Measurements from ENCODE around the gene ATP9B.

DNA sequence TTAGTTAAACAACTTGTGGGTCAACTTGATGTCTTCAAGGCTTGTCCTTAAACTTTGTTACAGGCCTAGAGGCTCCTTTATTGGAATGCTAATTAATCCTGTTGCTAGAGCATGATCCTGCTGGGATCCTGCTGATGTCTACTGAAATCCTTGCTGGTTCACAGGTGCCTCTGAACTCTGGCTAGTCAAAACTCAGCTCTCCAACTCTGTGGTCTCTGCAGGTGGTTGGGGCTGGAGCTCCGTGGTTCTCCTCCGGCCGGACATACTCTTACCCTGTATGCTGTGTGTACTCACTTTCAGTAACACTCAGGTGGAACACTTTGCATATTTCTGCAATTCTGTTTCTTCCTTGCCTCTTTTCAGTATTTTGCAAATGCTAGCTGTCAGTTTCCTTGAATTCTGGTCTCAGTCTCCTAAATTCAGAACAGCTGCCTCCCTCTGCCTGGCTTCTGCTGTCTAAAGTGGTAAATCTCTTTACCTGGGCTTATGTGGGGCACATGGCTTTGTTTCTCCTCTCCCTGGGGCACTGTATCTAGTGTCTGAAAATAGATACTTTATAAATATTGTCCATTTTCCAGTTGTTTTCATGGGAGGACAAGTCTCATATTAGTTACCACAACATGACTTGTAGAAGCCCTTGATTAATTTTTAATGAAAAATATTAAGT is 113.0 kb downstream of the ATP9B start:
- TF ChIP-seq, protein P1, sequence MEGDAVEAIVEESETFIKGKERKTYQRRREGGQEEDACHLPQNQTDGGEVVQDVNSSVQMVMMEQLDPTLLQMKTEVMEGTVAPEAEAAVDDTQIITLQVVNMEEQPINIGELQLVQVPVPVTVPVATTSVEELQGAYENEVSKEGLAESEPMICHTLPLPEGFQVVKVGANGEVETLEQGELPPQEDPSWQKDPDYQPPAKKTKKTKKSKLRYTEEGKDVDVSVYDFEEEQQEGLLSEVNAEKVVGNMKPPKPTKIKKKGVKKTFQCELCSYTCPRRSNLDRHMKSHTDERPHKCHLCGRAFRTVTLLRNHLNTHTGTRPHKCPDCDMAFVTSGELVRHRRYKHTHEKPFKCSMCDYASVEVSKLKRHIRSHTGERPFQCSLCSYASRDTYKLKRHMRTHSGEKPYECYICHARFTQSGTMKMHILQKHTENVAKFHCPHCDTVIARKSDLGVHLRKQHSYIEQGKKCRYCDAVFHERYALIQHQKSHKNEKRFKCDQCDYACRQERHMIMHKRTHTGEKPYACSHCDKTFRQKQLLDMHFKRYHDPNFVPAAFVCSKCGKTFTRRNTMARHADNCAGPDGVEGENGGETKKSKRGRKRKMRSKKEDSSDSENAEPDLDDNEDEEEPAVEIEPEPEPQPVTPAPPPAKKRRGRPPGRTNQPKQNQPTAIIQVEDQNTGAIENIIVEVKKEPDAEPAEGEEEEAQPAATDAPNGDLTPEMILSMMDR (conservative IDR thresholded peaks at IDR 0.05; ENCODE audit: low read length) = no peak
- TF ChIP-seq EZH2phosphoT487 (IDR thresholded peaks at IDR 0.05; ENCODE audit: borderline replicate concordance) = no peak

Data from Loucy (cell line).